OCI-LY1 (cell line): ENCODE results near the gene LHX1.

Source experiments
- H2AFZ ChIP-seq: fragments of 200-600 bp; sonication (generic), shearing (Covaris generic); 2 replicates; pipeline ENCODE4 v1.6.0; 2014; ENCODE audit warnings: antibody characterized with exemption, mild to moderate bottlenecking, low read length
- H3F3A ChIP-seq: fragments of 200-600 bp; sonication (generic), shearing (Covaris generic); 2 replicates; pipeline ENCODE4 v1.6.0; 2014; ENCODE audit warnings: mild to moderate bottlenecking, antibody characterized with exemption, low read length, moderate library complexity; ENCODE audit not compliant: insufficient read depth
- H3K27ac ChIP-seq: fragments of 200-600 bp; sonication (generic); 2 replicates; pipeline ENCODE4 v1.5.1; 2014; ENCODE audit warnings: low read length, mixed run types, mild to moderate bottlenecking, low read depth; ENCODE audit not compliant: poor library complexity, severe bottlenecking
- H3K27me3 ChIP-seq: fragments of 200-600 bp; sonication (generic); 2 replicates; pipeline ENCODE4 v1.6.0; 2014; ENCODE audit warnings: antibody characterized with exemption, mild to moderate bottlenecking, low read length, moderate library complexity; ENCODE audit not compliant: insufficient read depth
- H3K36me3 ChIP-seq: fragments of 200-600 bp; sonication (generic); 2 replicates; pipeline ENCODE4 v1.6.1; 2014; ENCODE audit warnings: mild to moderate bottlenecking, antibody characterized with exemption, low read length, moderate library complexity, mixed read lengths; ENCODE audit not compliant: insufficient read depth
- H3K4me1 ChIP-seq: fragments of 200-600 bp; sonication (generic); 2 replicates; pipeline ENCODE4 v1.5.1; 2014; ENCODE audit warnings: mild to moderate bottlenecking, low read length, moderate library complexity; ENCODE audit not compliant: insufficient read depth, severe bottlenecking
- H3K4me2 ChIP-seq: fragments of 200-600 bp; sonication (generic), shearing (Covaris generic); 2 replicates; pipeline ENCODE4 v1.6.1; 2014; ENCODE audit warnings: low read length
- H3K4me3 ChIP-seq: fragments of 200-600 bp; sonication (generic); 2 replicates; pipeline ENCODE4 v1.5.1; 2014; ENCODE audit warnings: low read length, low read depth, mild to moderate bottlenecking, mixed read lengths; ENCODE audit not compliant: poor library complexity, severe bottlenecking
- H3K79me2 ChIP-seq: fragments of 200-600 bp; shearing (Covaris generic); 2 replicates; pipeline ENCODE4 v1.6.1; 2016; ENCODE audit warnings: mixed run types, low read length, mixed read lengths; ENCODE audit not compliant: insufficient read depth
- H3K9ac ChIP-seq: fragments of 200-600 bp; sonication (generic), shearing (Covaris generic); 2 replicates; pipeline ENCODE4 v1.6.1; 2014; ENCODE audit warnings: mild to moderate bottlenecking, low read length, mixed read lengths
- H3K9me2 ChIP-seq: fragments of 200-600 bp; sonication (generic), shearing (Covaris generic); 2 replicates; pipeline ENCODE4 v1.6.1; 2014; ENCODE audit warnings: low read depth, mild to moderate bottlenecking, low read length, mixed read lengths
- H3K9me3 ChIP-seq: fragments of 200-600 bp; shearing (Covaris generic); 2 replicates; pipeline ENCODE4 v1.6.1; 2014; ENCODE audit warnings: low read length, mixed read lengths
- H4K20me1 ChIP-seq: fragments of 200-600 bp; sonication (generic), shearing (Covaris generic); 2 replicates; pipeline ENCODE4 v1.6.0; 2016; ENCODE audit warnings: mild to moderate bottlenecking, low read length; ENCODE audit not compliant: insufficient read depth
- CTCF ChIP-seq: fragments of 200-600 bp; sonication (generic), shearing (Covaris generic); IDR thresholded peaks from 2 replicates; pipeline ENCODE4 v1.5.1; 2017; ENCODE audit warnings: mild to moderate bottlenecking, antibody characterized with exemption, low read length, moderate library complexity, mixed read lengths
- EZH2 ChIP-seq: fragments of 200-600 bp; sonication (generic), shearing (Covaris generic); IDR thresholded peaks from 2 replicates; pipeline ENCODE4 v1.8.0; 2017; ENCODE audit warnings: borderline replicate concordance, mixed run types, mild to moderate bottlenecking, antibody characterized with exemption, low read length, moderate library complexity, mixed read lengths

LHX1 gene

GRCh38 chr17:36932694-36933511 lies 4.4 kb upstream of the LHX1 start:
- H3K9me3 ChIP-seq: no peaks in the 10 kb centered on the region
- H3K4me3 ChIP-seq: no peak overlapping the region
- no peak overlapping the region for H3K27ac ChIP-seq
- peaks cover 8% of the 10 kb centered on the region for H3K4me1 ChIP-seq
- no peak overlapping the region for H3K9ac ChIP-seq
- H3K4me2 ChIP-seq: no peak overlapping the region
- H4K20me1 ChIP-seq: no peaks in the 10 kb centered on the region
- no peaks in the 10 kb centered on the region for H3F3A ChIP-seq
- H3K36me3 ChIP-seq: no peaks in the 10 kb centered on the region
- no peak overlapping the region for H2AFZ ChIP-seq
- no peaks in the 10 kb centered on the region for H3K79me2 ChIP-seq
- TF ChIP-seq CTCF (no peak), EZH2 (no peak)
- H3K27me3 ChIP-seq: no peaks in the 10 kb centered on the region
- no peaks in the 10 kb centered on the region for H3K9me2 ChIP-seq

- Histone ChIP-seq H3K9me3 (no peaks in the 10 kb centered on the region), H3K4me2 (no peak overlapping the region), H3K9ac (no peak overlapping the region), H3K4me3 (no peak overlapping the region), H3F3A (no peaks in the 10 kb centered on the region), H3K79me2 (no peaks in the 10 kb centered on the region), H3K4me1 (peaks cover under 1% of the 10 kb centered on the region), H4K20me1 (no peaks in the 10 kb centered on the region), H3K36me3 (no peaks in the 10 kb centered on the region), H3K27me3 (no peaks in the 10 kb centered on the region), H2AFZ (no peak overlapping the region), H3K27ac (no peak overlapping the region), H3K9me2 (no peaks in the 10 kb centered on the region)
- TF ChIP-seq EZH2 (no peak), CTCF (no peak)
Observed at GRCh38 chr17:36933512-36934143, 3.6 kb upstream of the LHX1 start.

- no peaks in the 10 kb centered on the region for H3K4me1 ChIP-seq
- H2AFZ ChIP-seq: no peak overlapping the region
- TF ChIP-seq CTCF (no peak), EZH2 (no peak)
- no peak overlapping the region for H3K9ac ChIP-seq
- no peak overlapping the region for H3K27ac ChIP-seq
- no peaks in the 10 kb centered on the region for H3K79me2 ChIP-seq
- H3F3A ChIP-seq: no peaks in the 10 kb centered on the region
- H3K9me2 ChIP-seq: no peaks in the 10 kb centered on the region
- no peaks in the 10 kb centered on the region for H3K36me3 ChIP-seq
- no peaks in the 10 kb centered on the region for H3K9me3 ChIP-seq
- no peaks in the 10 kb centered on the region for H4K20me1 ChIP-seq
- no peaks in the 10 kb centered on the region for H3K27me3 ChIP-seq
- no peak overlapping the region for H3K4me2 ChIP-seq
- H3K4me3 ChIP-seq: no peak overlapping the region
Observed at GRCh38 chr17:36934144-36934691, 3.1 kb upstream of the LHX1 start.
